ENCODE results near the gene FAM81A.

FAM81A gene

GRCh38 chr15:59543721-59544547, 105.9 kb downstream of the FAM81A start:
- no peak for DNase-seq (ENCODE audit: low spot score)

DNA sequence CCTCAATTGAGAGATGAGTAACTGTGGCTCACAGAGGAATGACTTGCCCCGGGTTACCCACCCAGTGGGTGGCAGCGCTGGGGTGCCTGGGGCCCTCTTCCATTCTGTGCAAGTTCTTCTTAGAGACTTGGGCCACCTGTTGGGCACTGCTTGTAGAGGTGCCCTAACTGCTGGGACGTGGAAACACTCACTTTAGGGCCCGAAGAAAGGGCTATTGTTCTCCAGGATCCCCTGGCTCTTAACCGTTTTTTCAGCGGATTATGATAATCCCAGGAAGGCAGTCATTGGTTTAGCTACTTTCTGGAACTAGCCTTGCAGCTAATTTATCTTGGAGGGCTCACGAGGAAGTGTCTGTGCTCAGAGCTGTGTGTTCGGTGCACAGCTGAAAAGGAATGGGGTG, 107.6 kb downstream of the FAM81A start:
- no peak for DNase-seq (ENCODE audit: low spot score)

DNA sequence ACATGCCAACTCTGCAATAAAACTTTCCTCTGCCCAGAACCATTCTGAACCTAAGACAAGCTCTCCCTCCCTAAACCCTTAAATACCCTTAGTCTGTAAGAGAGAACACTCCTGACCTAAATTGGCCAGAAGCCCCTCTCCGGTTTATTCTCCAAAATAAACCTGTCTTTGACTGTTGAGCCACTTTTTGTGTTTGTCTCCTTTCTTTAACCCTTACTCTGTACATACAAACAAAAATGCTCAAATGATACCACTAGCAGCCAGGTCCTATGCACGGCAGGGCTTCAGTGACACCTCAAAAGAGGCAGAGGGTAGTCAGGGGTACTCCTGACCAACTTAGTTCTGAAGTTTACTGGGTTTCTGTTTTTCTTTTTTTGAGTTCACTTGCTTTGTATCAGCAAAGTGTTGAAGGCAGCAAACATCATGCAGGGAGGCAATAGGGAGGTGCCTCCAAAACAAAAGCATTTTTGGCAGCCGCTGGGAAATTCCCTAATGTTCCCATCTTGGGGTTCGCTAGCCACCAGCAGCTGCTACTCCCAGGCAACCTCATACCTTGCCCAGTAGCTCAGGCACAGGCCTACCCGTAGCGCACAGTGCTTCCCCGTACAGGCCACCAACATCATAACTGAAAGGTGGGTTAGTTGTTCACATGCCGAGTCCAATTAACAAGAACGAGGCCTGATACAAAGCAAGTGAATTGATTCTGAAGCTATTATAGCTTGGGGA, 110.7 kb downstream of the FAM81A start:
- no peak for DNase-seq (ENCODE audit: low spot score)

DNA sequence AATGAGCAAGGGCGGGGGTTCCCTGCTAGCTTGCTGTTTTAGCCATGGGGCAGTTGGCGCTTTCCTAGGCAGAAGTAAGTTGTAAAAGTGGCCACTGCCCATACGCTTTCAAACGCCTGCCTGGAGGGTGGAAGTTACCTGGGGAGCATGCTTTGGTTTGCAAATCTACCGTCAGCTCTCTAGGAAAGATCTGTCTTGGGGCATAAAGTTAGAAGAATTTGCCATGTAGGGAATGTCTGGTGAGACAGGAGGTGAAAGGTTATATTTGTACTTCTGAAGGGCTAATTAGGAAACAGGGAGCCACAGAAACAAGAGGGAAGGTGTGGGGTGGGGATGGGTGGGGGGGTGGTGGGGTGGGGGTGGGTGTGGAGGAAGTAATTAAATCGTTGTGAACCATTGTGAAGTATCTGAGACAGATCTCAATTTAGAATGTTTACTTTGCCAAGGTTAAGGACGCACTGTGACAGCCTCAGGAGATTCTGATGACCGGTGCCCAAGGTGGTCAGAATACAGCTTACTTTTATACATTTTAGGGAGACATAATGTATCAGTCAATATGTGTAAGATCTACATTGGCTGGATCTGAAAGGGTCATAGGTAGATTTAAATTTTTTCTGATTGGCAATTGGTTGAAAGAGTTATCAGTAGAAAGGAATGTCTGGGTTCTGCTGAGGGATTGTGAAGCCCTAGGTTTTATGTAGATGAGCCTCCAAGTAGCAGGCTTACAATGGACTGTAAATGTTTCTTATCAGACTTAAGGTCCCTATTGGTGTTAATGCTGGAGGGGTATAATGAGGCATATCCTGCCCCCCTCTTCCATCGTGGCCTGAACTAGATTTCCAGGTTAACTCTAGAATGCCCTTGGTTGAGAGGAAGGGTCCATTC, 111.6 kb downstream of the FAM81A start:
- no peak for DNase-seq (ENCODE audit: low spot score)

DNA sequence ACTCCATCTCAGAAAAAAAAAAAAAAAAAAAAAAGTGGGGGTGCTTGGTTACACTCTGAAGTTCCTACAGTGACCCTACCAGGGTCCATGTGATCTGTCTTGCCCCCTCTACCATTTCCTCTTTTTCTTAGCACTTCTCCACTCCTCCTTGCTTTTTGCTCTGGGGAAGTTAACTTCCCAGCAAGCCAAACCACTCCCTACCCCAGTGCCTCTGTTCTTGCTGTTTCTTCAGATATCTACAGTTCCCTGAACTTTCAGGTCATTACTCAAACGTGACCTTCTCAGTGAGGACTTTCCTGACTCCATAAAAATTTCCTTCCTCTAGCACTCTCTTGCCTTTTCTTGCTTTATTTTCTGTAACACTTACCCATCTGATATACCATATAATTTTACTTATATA, 112.5 kb downstream of the FAM81A start:
- DNase-seq (ENCODE audit: low spot score), result no peak

DNA sequence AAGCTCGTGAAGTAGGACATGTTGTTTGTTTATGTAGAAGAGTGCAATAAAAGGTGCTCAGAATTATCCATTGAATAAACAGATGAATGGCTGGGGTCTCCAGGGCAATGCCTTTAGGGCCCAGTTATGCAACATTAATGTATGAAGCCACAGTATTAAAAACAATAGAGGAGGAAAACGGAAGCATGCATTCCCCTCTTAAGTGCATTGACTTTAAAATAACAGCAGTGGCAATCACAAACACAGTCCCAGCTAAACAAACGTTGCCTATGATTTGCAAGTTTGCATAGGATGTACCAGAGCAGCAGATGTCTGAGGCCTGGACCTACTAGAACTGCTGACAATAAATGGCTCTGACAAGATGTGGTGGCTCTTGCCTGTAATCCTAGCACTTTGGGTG, 113.0 kb downstream of the FAM81A start:
- DNase-seq (ENCODE audit: low spot score), result no peak

DNA sequence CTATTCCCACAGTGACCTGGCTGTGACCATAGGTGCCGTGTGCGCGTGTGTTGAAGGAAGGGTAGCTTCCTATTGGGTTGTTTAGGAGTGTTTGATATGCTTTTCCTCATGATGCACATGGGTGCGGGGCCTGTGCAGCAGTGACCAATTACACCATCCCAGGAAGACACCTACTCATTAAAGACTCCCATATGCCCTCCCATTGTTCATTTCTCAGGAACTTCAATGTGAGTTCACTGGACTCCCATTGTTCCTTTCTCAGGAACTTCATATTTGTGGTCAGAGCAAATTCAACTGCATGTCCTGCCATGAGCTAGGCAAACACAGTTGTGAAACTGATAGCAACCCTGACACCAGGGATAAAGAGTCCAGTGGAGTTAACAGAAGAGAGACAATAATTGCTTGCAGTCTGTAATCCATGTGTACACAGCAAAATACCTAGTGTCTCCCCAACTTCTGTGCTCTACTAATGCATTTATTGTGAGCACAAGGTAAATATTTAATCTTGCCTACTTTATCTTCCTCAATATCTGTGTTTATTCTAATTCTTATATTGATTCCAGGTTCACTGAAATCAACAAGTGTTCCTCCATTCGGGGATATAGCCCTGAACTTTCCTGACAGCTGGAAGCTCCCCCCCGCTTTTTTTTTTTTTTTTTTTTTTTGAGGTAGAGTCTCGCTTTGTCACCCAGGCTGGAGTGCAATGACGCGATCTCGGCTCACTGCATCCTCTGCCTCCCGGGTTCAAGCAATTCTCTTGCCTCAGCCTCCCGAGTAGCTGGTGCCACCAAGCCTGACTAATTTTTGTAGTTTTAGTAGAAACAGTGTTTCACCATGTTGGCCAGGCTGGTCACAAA, 116.1 kb downstream of the FAM81A start:
- DNase-seq (ENCODE audit: low spot score), result no peak

GRCh38 chr15:59555696-59556095, 117.7 kb downstream of the FAM81A start:
- no peak for DNase-seq (ENCODE audit: low spot score)

DNA sequence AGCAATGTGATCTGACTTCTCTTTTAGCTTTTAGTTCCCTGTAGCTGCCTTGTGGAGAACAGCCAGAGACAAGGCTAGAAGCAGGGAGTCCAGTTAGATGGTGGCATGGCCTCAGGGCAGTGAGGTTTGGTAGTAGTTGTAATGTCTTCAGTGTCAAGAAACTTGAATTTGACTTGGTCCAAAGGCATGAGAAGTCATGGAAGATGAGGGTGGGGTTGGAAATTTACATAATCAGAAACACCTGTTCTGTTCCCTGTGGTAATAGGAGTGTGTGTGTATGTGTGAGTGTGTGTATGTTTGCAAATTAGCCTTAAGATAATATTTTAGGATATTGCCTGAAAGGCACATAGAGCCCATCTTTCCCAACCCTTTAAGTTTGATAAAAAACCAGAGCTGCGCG, 118.4 kb downstream of the FAM81A start:
- no peak for DNase-seq (ENCODE audit: low spot score)

GRCh38 chr15:59557581-59557980, 119.6 kb downstream of the FAM81A start:
- no peak for DNase-seq (ENCODE audit: low spot score)

DNA sequence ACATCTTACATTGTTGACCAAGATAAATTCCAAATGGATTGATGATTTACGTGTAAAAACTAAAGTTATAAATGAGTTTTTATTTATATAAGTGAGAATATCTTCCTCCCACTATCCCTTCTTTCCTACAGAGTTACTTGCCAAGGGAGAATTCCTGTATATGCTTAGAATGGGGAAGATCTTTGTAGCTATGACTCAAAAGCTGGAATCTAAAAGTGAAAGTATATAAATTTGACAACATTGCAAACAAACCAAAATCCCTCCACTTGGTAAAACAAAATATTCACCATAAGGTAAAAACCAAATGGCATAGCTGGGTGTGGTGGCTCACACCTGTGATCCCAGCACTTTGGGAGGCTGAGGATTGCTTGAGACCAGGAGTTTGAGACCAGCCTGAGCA, 120.9 kb downstream of the FAM81A start:
- no peak for DNase-seq (ENCODE audit: low spot score)

- no peak for DNase-seq (ENCODE audit: low spot score)
These were observed 123.6 kb downstream of the FAM81A start for GRCh38 chr15:59561547-59561946.

DNA sequence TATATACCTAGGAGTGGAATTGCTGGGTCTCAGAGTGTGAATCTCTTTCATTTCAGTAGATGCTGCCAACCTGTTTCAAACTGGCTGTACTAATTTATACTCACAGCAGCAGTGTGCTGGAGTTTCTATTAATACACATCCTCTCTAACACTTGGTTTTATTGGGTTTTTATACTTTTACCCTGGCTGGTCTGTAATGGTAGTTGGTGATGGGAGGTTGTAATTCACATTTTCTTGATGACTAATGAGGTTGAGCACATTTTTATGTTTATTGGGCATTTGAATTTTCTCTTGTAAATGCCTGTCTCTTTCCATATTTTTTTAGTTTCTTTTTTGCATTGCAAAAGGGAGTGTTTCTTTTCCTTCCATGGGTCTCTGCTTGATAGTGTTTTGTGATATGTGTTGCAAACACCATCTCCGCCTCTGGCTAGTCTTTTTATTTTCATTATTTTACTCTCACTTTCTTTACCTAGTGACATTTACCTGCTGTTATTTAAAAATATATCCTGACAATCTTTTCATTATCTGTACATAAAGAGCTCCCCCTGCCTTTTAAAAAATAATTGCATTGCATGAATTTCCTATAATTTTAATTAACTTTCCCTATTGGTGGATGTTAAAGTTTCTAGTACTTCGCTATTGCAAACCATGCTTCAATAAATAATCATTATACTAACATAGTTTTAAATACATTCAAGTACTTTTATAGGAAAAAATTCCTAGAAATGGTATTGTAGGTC, 124.6 kb downstream of the FAM81A start:
- DNase-seq (ENCODE audit: low spot score), result no peak

GRCh38 chr15:59565299-59565698, 127.3 kb downstream of the FAM81A start:
- DNase-seq (ENCODE audit: low spot score), result no peak

- no peak for DNase-seq (ENCODE audit: low spot score)
These were observed 129.3 kb downstream of the FAM81A start for GRCh38 chr15:59567324-59567723.

DNA sequence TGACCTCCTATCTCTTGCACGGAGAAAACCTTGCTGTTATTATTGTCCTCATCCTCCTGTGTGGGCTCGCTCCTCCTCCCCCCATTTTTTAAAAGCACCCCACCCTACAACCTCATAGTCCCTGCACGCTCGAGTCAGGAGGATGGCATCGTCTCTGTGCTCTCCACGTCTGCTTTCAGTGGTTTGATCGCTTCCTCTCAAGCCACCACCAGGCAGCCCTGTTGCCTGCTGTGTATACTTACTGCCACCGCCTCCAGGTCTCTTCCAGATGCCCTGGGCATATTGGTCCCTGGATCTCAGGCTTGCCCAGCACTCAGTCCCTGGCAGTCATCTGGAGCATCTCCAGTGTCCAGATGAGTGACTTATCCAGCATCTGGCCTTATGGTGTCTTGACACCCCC, 131.5 kb downstream of the FAM81A start:
- no peak for DNase-seq (ENCODE audit: low spot score)

DNA sequence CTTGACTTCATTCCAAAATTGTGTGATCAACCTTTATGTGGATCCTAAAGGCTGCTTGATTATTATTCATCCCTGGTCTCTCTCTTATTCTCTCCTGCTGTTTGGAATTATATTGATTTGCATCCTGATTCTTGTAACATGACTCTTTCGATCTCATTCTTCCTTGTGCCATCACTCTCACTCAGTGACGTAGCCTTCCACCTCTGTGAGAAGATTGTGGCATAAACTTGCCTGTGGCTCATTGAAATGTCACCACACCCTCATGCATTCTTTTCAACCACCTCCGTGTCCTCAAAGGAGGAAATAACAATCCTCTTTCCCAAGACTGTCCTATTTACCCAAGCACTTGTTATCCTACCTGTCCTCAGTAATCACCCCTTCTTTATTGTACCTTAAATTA, 132.3 kb downstream of the FAM81A start:
- DNase-seq (ENCODE audit: low spot score), result no peak

GRCh38 chr15:59571606-59572005, 133.6 kb downstream of the FAM81A start:
- no peak for DNase-seq (ENCODE audit: low spot score)

All from putamen (tissue), 1 donor.